ENCODE measurements around the gene TTLL5. TPM values are rescaled to one million over a fixed set of nuclear protein-coding genes. Genes with fewer than 3 reads are reported as not detected.
"Not testable (repeated sequence)": the region's sequence is repeated elsewhere in the genome, so short reads cannot be mapped to it uniquely, and the experiment has no call there.

Gene TTLL5
- total and polyA plus RNA-seq, 3 experiments from 2014 or later = 12.5 to 35.1 (median 33.7) TPM

GRCh38 chr14:75690010-75690409 is 29.0 kb downstream of the TTLL5 start:
- peaks cover 0 to 7% (median 4%) of the 10 kb centered on the region in 5 donors for H3K9me3 Mint-ChIP-seq
- H3K4me1 Mint-ChIP-seq = no peaks in the 10 kb centered on the region
- H3K27me3 Mint-ChIP-seq = no peaks in the 10 kb centered on the region
- Histone ChIP-seq H3K27ac (ENCODE audit: low read depth, low read length) (no peak overlapping the region), H3K27me3 (ENCODE audit: insufficient read depth, low read length, poor library complexity, severe bottlenecking) (no peaks in the 10 kb centered on the region), H3K4me3 (ENCODE audit: low read length) (no peak overlapping the region), H3K4me1 (ENCODE audit: insufficient read depth, low read length) (no peaks in the 10 kb centered on the region), H3K9me3 (ENCODE audit: low read length) (no peaks in the 10 kb centered on the region), H3K36me3 (ENCODE audit: insufficient read depth, low read length) (peaks cover 6% of the 10 kb centered on the region)
- peaks cover 30 to 67% (median 38%) of the 10 kb centered on the region in 3 donors for H3K36me3 Mint-ChIP-seq
- ChIA-PET CTCF (no interaction called here), POLR2A (no interaction called here)
- no peak for DNase-seq
- H3K4me3 Mint-ChIP-seq = no peak overlapping the region
- no peak overlapping the region for H3K27ac Mint-ChIP-seq

GRCh38 chr14:75695025-75695424 is 34.0 kb downstream of the TTLL5 start:
- H3K36me3 Mint-ChIP-seq = peaks cover 42 to 78% (median 58%) of the 10 kb centered on the region in 3 donors
- POLR2A ChIA-PET = not testable (repeated sequence)

GRCh38 chr14:75697386-75697785 is 36.3 kb downstream of the TTLL5 start:
- no peak overlapping the region for H3K4me3 Mint-ChIP-seq
- H3K36me3 Mint-ChIP-seq = peaks cover 35 to 76% (median 51%) of the 10 kb centered on the region in 3 donors
- CTCF ChIA-PET = interaction anchor here (1.5 kb wide), 1 partner anchor 11 kb away, joined by 3 read pairs; no protein-coding TSS in a partner anchor

More at GRCh38 chr14:75695025-75695424, 34.0 kb downstream of the TTLL5 start:
- CTCF ChIA-PET; H3K27ac Mint-ChIP-seq; DNase-seq; H3K9me3 ChIP-seq (ENCODE audit: low read length); H3K27me3 Mint-ChIP-seq; H3K4me1 ChIP-seq (ENCODE audit: insufficient read depth, low read length); H3K27ac ChIP-seq (ENCODE audit: low read depth, low read length); H3K4me3 ChIP-seq (ENCODE audit: low read length); H3K4me3 Mint-ChIP-seq; H3K27me3 ChIP-seq (ENCODE audit: insufficient read depth, low read length, poor library complexity, severe bottlenecking); H3K4me1 Mint-ChIP-seq: not testable (repeated sequence)
- H3K36me3 ChIP-seq (ENCODE audit: insufficient read depth, low read length) = peaks cover 15% of the 10 kb centered on the region
- H3K9me3 Mint-ChIP-seq = peaks cover 2 to 13% (median 7%) of the 10 kb centered on the region in 5 donors

GRCh38 chr14:75697918-75698317 is 36.9 kb downstream of the TTLL5 start:
- Mint-ChIP-seq H3K4me1 (no peaks in the 10 kb centered on the region), H3K27me3 (no peaks in the 10 kb centered on the region)
- CTCF ChIA-PET = interaction anchor here (1.5 kb wide), 1 partner anchor 11 kb away, joined by 3 read pairs; no protein-coding TSS in a partner anchor

More at GRCh38 chr14:75697386-75697785, 36.3 kb downstream of the TTLL5 start:
- H3K4me1 Mint-ChIP-seq = no peaks in the 10 kb centered on the region
- no peaks in the 10 kb centered on the region for H3K9me3 ChIP-seq (ENCODE audit: low read length)
- POLR2A ChIA-PET = no interaction called here
- no peaks in the 10 kb centered on the region for H3K27me3 ChIP-seq (ENCODE audit: insufficient read depth, low read length, poor library complexity, severe bottlenecking)
- no peak overlapping the region for H3K27ac ChIP-seq (ENCODE audit: low read depth, low read length)
- no peaks in the 10 kb centered on the region for H3K27me3 Mint-ChIP-seq
- no peak for DNase-seq
- peaks cover 9% of the 10 kb centered on the region for H3K36me3 ChIP-seq (ENCODE audit: insufficient read depth, low read length)
- H3K9me3 Mint-ChIP-seq = peaks cover 2 to 13% (median 7%) of the 10 kb centered on the region in 5 donors
- no peak overlapping the region for H3K4me3 ChIP-seq (ENCODE audit: low read length)
- peak overlapping the region in 2 of 8 donors; percentile 64 for H3K27ac Mint-ChIP-seq
- no peaks in the 10 kb centered on the region for H3K4me1 ChIP-seq (ENCODE audit: insufficient read depth, low read length)

GRCh38 chr14:75699331-75699730 is 38.3 kb downstream of the TTLL5 start:
- Mint-ChIP-seq H3K4me3 (no peak overlapping the region), H3K9me3 (peaks cover 2 to 10% (median 6%) of the 10 kb centered on the region in 5 donors), H3K27me3 (no peaks in the 10 kb centered on the region), H3K36me3 (peaks cover 25 to 73% (median 32%) of the 10 kb centered on the region in 3 donors), H3K27ac (peak overlapping the region in 1 of 8 donors; percentile 20), H3K4me1 (no peaks in the 10 kb centered on the region)
- DNase-seq = no peak
- ChIA-PET POLR2A (no interaction called here), CTCF (interaction anchor here (1.0 to 1.4 kb wide), 2 partner anchors 10 to 282 kb away, joined by 3 to 5 read pairs; partner anchors contain the start of gene TGFB3)
- Histone ChIP-seq H3K4me3 (ENCODE audit: low read length) (no peak overlapping the region), H3K27ac (ENCODE audit: low read depth, low read length) (no peak overlapping the region), H3K27me3 (ENCODE audit: insufficient read depth, low read length, poor library complexity, severe bottlenecking) (no peaks in the 10 kb centered on the region), H3K9me3 (ENCODE audit: low read length) (no peaks in the 10 kb centered on the region), H3K4me1 (ENCODE audit: insufficient read depth, low read length) (no peaks in the 10 kb centered on the region), H3K36me3 (ENCODE audit: insufficient read depth, low read length) (peaks cover 9% of the 10 kb centered on the region)

More at GRCh38 chr14:75697918-75698317, 36.9 kb downstream of the TTLL5 start:
- H3K4me3 Mint-ChIP-seq = no peak overlapping the region
- H3K27ac Mint-ChIP-seq = no peak overlapping the region
- no peaks in the 10 kb centered on the region for H3K27me3 ChIP-seq (ENCODE audit: insufficient read depth, low read length, poor library complexity, severe bottlenecking)
- peaks cover 9% of the 10 kb centered on the region for H3K36me3 ChIP-seq (ENCODE audit: insufficient read depth, low read length)
- no peaks in the 10 kb centered on the region for H3K4me1 ChIP-seq (ENCODE audit: insufficient read depth, low read length)
- H3K36me3 Mint-ChIP-seq = peaks cover 33 to 76% (median 46%) of the 10 kb centered on the region in 3 donors
- no peak overlapping the region for H3K4me3 ChIP-seq (ENCODE audit: low read length)
- POLR2A ChIA-PET = no interaction called here
- H3K27ac ChIP-seq (ENCODE audit: low read depth, low read length) = no peak overlapping the region
- H3K9me3 ChIP-seq (ENCODE audit: low read length) = no peaks in the 10 kb centered on the region
- H3K9me3 Mint-ChIP-seq = peaks cover 2 to 13% (median 7%) of the 10 kb centered on the region in 5 donors
- DNase-seq = no peak

GRCh38 chr14:75700295-75700694 is 39.2 kb downstream of the TTLL5 start:
- H3K27ac ChIP-seq (ENCODE audit: low read depth, low read length) = no peak overlapping the region
- H3K9me3 Mint-ChIP-seq = peaks cover 0 to 6% (median 2%) of the 10 kb centered on the region in 5 donors
- ChIA-PET POLR2A (no interaction called here), CTCF (interaction anchor here (1.0 to 1.4 kb wide), 2 partner anchors 9 to 281 kb away, joined by 3 to 5 read pairs; partner anchors contain the start of gene TGFB3)
- peaks cover 9% of the 10 kb centered on the region for H3K36me3 ChIP-seq (ENCODE audit: insufficient read depth, low read length)
- no peaks in the 10 kb centered on the region for H3K27me3 Mint-ChIP-seq
- H3K36me3 Mint-ChIP-seq = peaks cover 22 to 72% (median 25%) of the 10 kb centered on the region in 3 donors
- no peak overlapping the region for H3K27ac Mint-ChIP-seq
- no peak overlapping the region for H3K4me3 Mint-ChIP-seq
- H3K9me3 ChIP-seq (ENCODE audit: low read length) = no peaks in the 10 kb centered on the region
- no peak for DNase-seq
- no peaks in the 10 kb centered on the region for H3K4me1 Mint-ChIP-seq
- no peak overlapping the region for H3K4me3 ChIP-seq (ENCODE audit: low read length)
- no peaks in the 10 kb centered on the region for H3K27me3 ChIP-seq (ENCODE audit: insufficient read depth, low read length, poor library complexity, severe bottlenecking)
- no peaks in the 10 kb centered on the region for H3K4me1 ChIP-seq (ENCODE audit: insufficient read depth, low read length)

- Mint-ChIP-seq H3K9me3 (no peaks in the 10 kb centered on the region), H3K27ac (no peak overlapping the region), H3K36me3 (peaks cover 11 to 71% (median 25%) of the 10 kb centered on the region in 3 donors), H3K4me1 (no peaks in the 10 kb centered on the region), H3K4me3 (no peak overlapping the region), H3K27me3 (no peaks in the 10 kb centered on the region)
- H3K27ac ChIP-seq (ENCODE audit: low read depth, low read length) = no peak overlapping the region
- ChIA-PET CTCF (interaction anchor here (1.2 kb wide), 1 partner anchor 280 kb away, joined by 3 read pairs; no protein-coding TSS in a partner anchor), POLR2A (no interaction called here)
- peaks cover 9% of the 10 kb centered on the region for H3K36me3 ChIP-seq (ENCODE audit: insufficient read depth, low read length)
- no peaks in the 10 kb centered on the region for H3K9me3 ChIP-seq (ENCODE audit: low read length)
- DNase-seq = no peak
- H3K4me1 ChIP-seq (ENCODE audit: insufficient read depth, low read length) = no peaks in the 10 kb centered on the region
- no peaks in the 10 kb centered on the region for H3K27me3 ChIP-seq (ENCODE audit: insufficient read depth, low read length, poor library complexity, severe bottlenecking)
- H3K4me3 ChIP-seq (ENCODE audit: low read length) = no peak overlapping the region
These were observed 41.1 kb downstream of the TTLL5 start for GRCh38 chr14:75702122-75702521.

- Mint-ChIP-seq H3K27ac (no peak overlapping the region), H3K9me3 (no peaks in the 10 kb centered on the region), H3K4me1 (no peaks in the 10 kb centered on the region), H3K27me3 (no peaks in the 10 kb centered on the region), H3K4me3 (no peak overlapping the region), H3K36me3 (peaks cover 11 to 74% (median 27%) of the 10 kb centered on the region in 3 donors)
- H3K27me3 ChIP-seq (ENCODE audit: insufficient read depth, low read length, poor library complexity, severe bottlenecking) = no peaks in the 10 kb centered on the region
- H3K4me3 ChIP-seq (ENCODE audit: low read length) = no peak overlapping the region
- POLR2A ChIA-PET = no interaction called here
- DNase-seq = no peak
- CTCF ChIA-PET = interaction anchor here (1.2 kb wide), 1 partner anchor 280 kb away, joined by 3 read pairs; no protein-coding TSS in a partner anchor
- H3K27ac ChIP-seq (ENCODE audit: low read depth, low read length) = no peak overlapping the region
- no peaks in the 10 kb centered on the region for H3K4me1 ChIP-seq (ENCODE audit: insufficient read depth, low read length)
- no peaks in the 10 kb centered on the region for H3K9me3 ChIP-seq (ENCODE audit: low read length)
- H3K36me3 ChIP-seq (ENCODE audit: insufficient read depth, low read length) = peaks cover 9% of the 10 kb centered on the region
These were observed 41.7 kb downstream of the TTLL5 start for GRCh38 chr14:75702616-75703261.
